Measurements from ENCODE around the gene CTPS2.
"Not testable (repeated sequence)": the region's sequence is repeated elsewhere in the genome, so short reads cannot be mapped to it uniquely, and the experiment has no call there.

The CTPS2 gene

DNA sequence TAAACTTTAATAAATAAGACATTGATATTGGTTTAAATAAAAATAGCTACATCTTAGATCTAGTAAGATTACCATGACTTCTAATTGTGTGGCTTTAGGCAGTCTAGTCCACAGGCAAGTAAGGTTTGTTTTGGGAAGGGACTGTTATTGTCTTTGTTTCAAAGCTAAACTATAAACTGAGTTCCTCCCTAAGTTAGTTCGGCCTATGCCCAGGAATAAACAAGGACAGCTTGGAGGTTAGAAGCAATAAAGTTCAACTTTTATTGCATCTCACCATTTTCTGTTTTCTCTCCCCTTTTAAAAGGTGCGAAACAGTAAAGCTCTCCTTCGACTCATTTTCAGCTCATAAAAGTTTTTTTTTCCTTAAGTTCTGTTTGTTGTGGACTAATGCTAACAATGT lies 133.0 kb downstream of the CTPS2 start:
- H3K79me2 ChIP-seq: no peaks in the 10 kb centered on the region
- no peak overlapping the region for H3K27ac ChIP-seq
- H3K9ac ChIP-seq: no peak overlapping the region
- H3K4me1 ChIP-seq: no peaks in the 10 kb centered on the region
- no peak overlapping the region for H2AFZ ChIP-seq
- no peaks in the 10 kb centered on the region for H3K9me3 ChIP-seq (ENCODE audit: control insufficient read depth, low read length)
- TF ChIP-seq, protein P1, sequence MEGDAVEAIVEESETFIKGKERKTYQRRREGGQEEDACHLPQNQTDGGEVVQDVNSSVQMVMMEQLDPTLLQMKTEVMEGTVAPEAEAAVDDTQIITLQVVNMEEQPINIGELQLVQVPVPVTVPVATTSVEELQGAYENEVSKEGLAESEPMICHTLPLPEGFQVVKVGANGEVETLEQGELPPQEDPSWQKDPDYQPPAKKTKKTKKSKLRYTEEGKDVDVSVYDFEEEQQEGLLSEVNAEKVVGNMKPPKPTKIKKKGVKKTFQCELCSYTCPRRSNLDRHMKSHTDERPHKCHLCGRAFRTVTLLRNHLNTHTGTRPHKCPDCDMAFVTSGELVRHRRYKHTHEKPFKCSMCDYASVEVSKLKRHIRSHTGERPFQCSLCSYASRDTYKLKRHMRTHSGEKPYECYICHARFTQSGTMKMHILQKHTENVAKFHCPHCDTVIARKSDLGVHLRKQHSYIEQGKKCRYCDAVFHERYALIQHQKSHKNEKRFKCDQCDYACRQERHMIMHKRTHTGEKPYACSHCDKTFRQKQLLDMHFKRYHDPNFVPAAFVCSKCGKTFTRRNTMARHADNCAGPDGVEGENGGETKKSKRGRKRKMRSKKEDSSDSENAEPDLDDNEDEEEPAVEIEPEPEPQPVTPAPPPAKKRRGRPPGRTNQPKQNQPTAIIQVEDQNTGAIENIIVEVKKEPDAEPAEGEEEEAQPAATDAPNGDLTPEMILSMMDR (IDR thresholded peaks at IDR 0.05): no peak
- no peaks in the 10 kb centered on the region for H3K36me3 ChIP-seq (ENCODE audit: control insufficient read depth, insufficient read depth, low read length)
- H3K27me3 ChIP-seq (ENCODE audit: control insufficient read depth, insufficient read depth, low read length): no peaks in the 10 kb centered on the region
- no peak overlapping the region for H3K4me3 ChIP-seq (ENCODE audit: low read depth, low read length)
- no peak overlapping the region for H3K4me2 ChIP-seq (ENCODE audit: low read length)

DNA sequence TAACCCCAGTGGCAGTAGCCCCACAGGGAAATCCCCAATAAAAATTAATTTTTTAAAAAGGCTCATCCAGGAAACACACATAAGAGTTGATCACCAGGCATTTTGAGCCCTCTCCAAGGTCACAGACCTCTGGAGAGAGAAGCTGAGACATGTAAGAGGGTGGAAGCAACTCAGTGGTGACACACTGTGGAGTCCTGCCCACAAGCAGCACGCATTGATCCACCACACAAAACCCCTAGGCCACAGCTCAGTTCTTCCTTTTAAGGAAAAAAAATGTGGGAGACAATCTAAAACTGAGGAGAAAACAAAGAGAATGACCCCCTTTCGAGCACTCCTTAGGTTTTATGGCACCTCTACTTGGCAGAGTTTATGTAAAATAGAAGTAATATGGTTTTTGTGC lies 134.3 kb downstream of the CTPS2 start:
- Histone ChIP-seq H3K9me3 (ENCODE audit: control insufficient read depth, low read length) (no peaks in the 10 kb centered on the region), H3K9ac (no peak overlapping the region), H3K4me3 (ENCODE audit: low read depth, low read length) (no peak overlapping the region)

GRCh38 chrX:16577483-16578029 lies 134.9 kb downstream of the CTPS2 start:
- no peak overlapping the region for H3K4me3 ChIP-seq (ENCODE audit: low read depth, low read length)
- no peak overlapping the region for H2AFZ ChIP-seq
- H3K27ac ChIP-seq: no peak overlapping the region
- no peak overlapping the region for H3K9ac ChIP-seq
- no peaks in the 10 kb centered on the region for H3K4me1 ChIP-seq
- TF ChIP-seq, protein P1 (IDR thresholded peaks at IDR 0.05): no peak
- no peaks in the 10 kb centered on the region for H3K36me3 ChIP-seq (ENCODE audit: control insufficient read depth, insufficient read depth, low read length)
- H3K79me2 ChIP-seq: no peaks in the 10 kb centered on the region
- H3K27me3 ChIP-seq (ENCODE audit: control insufficient read depth, insufficient read depth, low read length): no peaks in the 10 kb centered on the region
- no peak overlapping the region for H3K4me2 ChIP-seq (ENCODE audit: low read length)
- H3K9me3 ChIP-seq (ENCODE audit: control insufficient read depth, low read length): no peaks in the 10 kb centered on the region

More for the DNA sequence above, 134.3 kb downstream of the CTPS2 start:
- no peak overlapping the region for H3K4me2 ChIP-seq (ENCODE audit: low read length)
- TF ChIP-seq, protein P1 (IDR thresholded peaks at IDR 0.05): no peak
- no peak overlapping the region for H2AFZ ChIP-seq
- H3K27me3 ChIP-seq (ENCODE audit: control insufficient read depth, insufficient read depth, low read length): no peaks in the 10 kb centered on the region
- H3K4me1 ChIP-seq: no peaks in the 10 kb centered on the region
- H3K27ac ChIP-seq: no peak overlapping the region
- H3K36me3 ChIP-seq (ENCODE audit: control insufficient read depth, insufficient read depth, low read length): no peaks in the 10 kb centered on the region
- H3K79me2 ChIP-seq: no peaks in the 10 kb centered on the region

- H2AFZ ChIP-seq; H3K27me3 ChIP-seq (ENCODE audit: control insufficient read depth, insufficient read depth, low read length); H3K27ac ChIP-seq; H3K79me2 ChIP-seq; H3K4me3 ChIP-seq (ENCODE audit: low read depth, low read length); H3K4me1 ChIP-seq; H3K36me3 ChIP-seq (ENCODE audit: control insufficient read depth, insufficient read depth, low read length); H3K9ac ChIP-seq; H3K9me3 ChIP-seq (ENCODE audit: control insufficient read depth, low read length); H3K4me2 ChIP-seq (ENCODE audit: low read length): not testable (repeated sequence)
Measured at GRCh38 chrX:16575388-16575787, 137.1 kb downstream of the CTPS2 start.

- H3K9ac ChIP-seq: no peak overlapping the region
- no peaks in the 10 kb centered on the region for H3K4me1 ChIP-seq
- H3K36me3 ChIP-seq (ENCODE audit: control insufficient read depth, insufficient read depth, low read length): no peaks in the 10 kb centered on the region
- no peak overlapping the region for H3K27ac ChIP-seq
- H3K27me3 ChIP-seq (ENCODE audit: control insufficient read depth, insufficient read depth, low read length): no peaks in the 10 kb centered on the region
- H3K79me2 ChIP-seq: no peaks in the 10 kb centered on the region
- no peak overlapping the region for H3K4me2 ChIP-seq (ENCODE audit: low read length)
- no peaks in the 10 kb centered on the region for H3K9me3 ChIP-seq (ENCODE audit: control insufficient read depth, low read length)
- no peak overlapping the region for H2AFZ ChIP-seq
- TF ChIP-seq, protein P1 (IDR thresholded peaks at IDR 0.05): no peak
- H3K4me3 ChIP-seq (ENCODE audit: low read depth, low read length): no peak overlapping the region
Measured at GRCh38 chrX:16573781-16574180, 138.7 kb downstream of the CTPS2 start.
